IMR-90 (cell line): ENCODE data around the gene CES3. TPM values are rescaled to one million over a fixed set of nuclear protein-coding genes. Genes with fewer than 3 reads are reported as not detected.

ENCODE experiments used
- ATAC-seq: fragments of 200-7000 bp; cut with Tn5 transposase; 2 replicates; pipeline ENCODE4 v1.9.1; 2020; ENCODE audit warnings: low read depth, mild to moderate bottlenecking, moderate library complexity
- BruUV-seq: library from RNA; stranded (reverse); fragments of 400-500 nt; replicated peaks from 2 replicates; lab custom pipeline; 2021; lab: Mats Ljungman, UMichigan
- CTCF ChIA-PET: fragments of 300-600 bp; formaldehyde crosslinking; extraction: SDS; loops from one replicate; lab custom pipeline; 2021; ENCODE audit warnings: antibody characterized with exemption; lab: Yijun Ruan, JAX
- POLR2A ChIA-PET: fragments of 300-600 bp; sonication (Branson Sonifier 250); formaldehyde crosslinking; loops from one replicate; lab custom pipeline; 2022; ENCODE audit warnings: antibody characterized with exemption; ENCODE audit not compliant: unreplicated experiment; lab: Charles Lee
- DNase-seq: peaks from one replicate; pipeline ENCODE4 v3.0.0; 2013
- H2AFZ ChIP-seq: replicated peaks from 2 replicates; pipeline ENCODE3; 2013; ENCODE audit warnings: low read length, mild to moderate bottlenecking; ENCODE audit not compliant: poor library complexity
- H2AK5ac ChIP-seq: 2 replicates; pipeline ENCODE4 v1.6.1; 2013; ENCODE audit warnings: low read depth, low read length, inconsistent platforms
- H2AK9ac ChIP-seq: replicated peaks from 2 replicates; pipeline ENCODE3; 2013; ENCODE audit warnings: mild to moderate bottlenecking, low read depth, low read length, moderate library complexity; ENCODE audit not compliant: poor library complexity
- H2BK120ac ChIP-seq: 2 replicates; pipeline ENCODE4 v1.6.1; 2013; ENCODE audit warnings: low read depth, low read length, inconsistent platforms
- H2BK15ac ChIP-seq: 3 replicates; pipeline ENCODE4 v1.6.1; 2013; ENCODE audit warnings: low read depth, low read length, inconsistent platforms
- H2BK20ac ChIP-seq: 2 replicates; pipeline ENCODE4 v1.6.1; 2013; ENCODE audit warnings: low read depth, mild to moderate bottlenecking, inconsistent platforms, low read length, moderate library complexity
- H2BK5ac ChIP-seq: 2 replicates; pipeline ENCODE4 v1.6.1; 2013; ENCODE audit warnings: mild to moderate bottlenecking, low read depth, low read length, inconsistent platforms; ENCODE audit not compliant: poor library complexity, severe bottlenecking
- H3K14ac ChIP-seq: replicated peaks from 2 replicates; pipeline ENCODE4 v1.6.1; 2013; ENCODE audit warnings: low read depth, low read length, inconsistent platforms
- H3K18ac ChIP-seq: 2 replicates; pipeline ENCODE4 v1.6.1; 2013; ENCODE audit warnings: low read depth, low read length, control low read depth
- H3K23ac ChIP-seq: 2 replicates; pipeline ENCODE4 v1.6.1; 2013; ENCODE audit warnings: low read depth, low read length, inconsistent platforms
- H3K27ac ChIP-seq: 2 replicates; pipeline ENCODE4 v1.5.1; 2013; ENCODE audit warnings: mild to moderate bottlenecking, control low read depth, low read length; ENCODE audit not compliant: insufficient read depth
- H3K27me3 ChIP-seq: 2 replicates; pipeline ENCODE4 v1.6.1; 2013; ENCODE audit warnings: low read length; ENCODE audit not compliant: control insufficient read depth, insufficient read depth
- H3K36me3 ChIP-seq: 2 replicates; pipeline ENCODE4 v1.6.1; 2013; ENCODE audit warnings: low read length, mixed read lengths; ENCODE audit not compliant: control insufficient read depth, insufficient read depth
- H3K4ac ChIP-seq: 2 replicates; pipeline ENCODE4 v1.6.1; 2013; ENCODE audit warnings: low read depth, low read length, inconsistent platforms
- H3K4me1 ChIP-seq: 2 replicates; pipeline ENCODE4 v1.6.1; 2013; ENCODE audit warnings: low read length, mixed read lengths; ENCODE audit not compliant: control insufficient read depth, insufficient read depth
- H3K4me2 ChIP-seq: 2 replicates; pipeline ENCODE4 v1.6.1; 2013; ENCODE audit warnings: low read depth, mild to moderate bottlenecking, control low read depth, low read length, moderate library complexity
- H3K4me3 ChIP-seq: 2 replicates; pipeline ENCODE4 v1.5.1; 2013; ENCODE audit warnings: low read depth, mild to moderate bottlenecking, control low read depth, low read length, moderate library complexity; ENCODE audit not compliant: insufficient read depth
- H3K56ac ChIP-seq: 2 replicates; pipeline ENCODE4 v1.6.1; 2013; ENCODE audit warnings: low read length, inconsistent platforms; ENCODE audit not compliant: insufficient read depth; ENCODE audit errors: extremely low read depth
- H3K79me1 ChIP-seq, 2 experiments: 2 replicates each; pipeline ENCODE4 v1.6.1; 2013; ENCODE audit warnings: low read length in 2 of 2, inconsistent platforms in 1 of 2, low read depth in 1 of 2
- H3K9ac ChIP-seq: 2 replicates; pipeline ENCODE4 v1.6.1; 2013; ENCODE audit warnings: low read depth, low read length, control low read depth
- H3K9me1 ChIP-seq: 2 replicates; pipeline ENCODE4 v1.6.1; 2013; ENCODE audit warnings: low read length, inconsistent platforms; ENCODE audit not compliant: insufficient read depth
- H3K9me3 ChIP-seq: 2 replicates; pipeline ENCODE4 v1.6.1; 2013; ENCODE audit warnings: low read length; ENCODE audit not compliant: control insufficient read depth, insufficient read depth
- H4K20me1 ChIP-seq: 2 replicates; pipeline ENCODE4 v1.6.1; 2013; ENCODE audit warnings: low read length, inconsistent platforms; ENCODE audit not compliant: insufficient read depth
- H4K5ac ChIP-seq: 2 replicates; pipeline ENCODE4 v1.6.1; 2013; ENCODE audit warnings: mild to moderate bottlenecking, low read depth, low read length, control low read depth
- H4K8ac ChIP-seq, 2 experiments: 2 replicates each; pipeline ENCODE4 v1.6.1; 2013; ENCODE audit warnings: low read depth in 2 of 2, low read length in 2 of 2, control low read depth in 1 of 2, inconsistent platforms in 1 of 2
- H4K91ac ChIP-seq: 2 replicates; pipeline ENCODE4 v1.6.1; 2013; ENCODE audit warnings: low read depth, low read length, inconsistent platforms; ENCODE audit not compliant: insufficient read depth
- BHLHE40 ChIP-seq: fragments of 150-350 bp; IDR thresholded peaks from 2 replicates; pipeline ENCODE4 v1.6.1; 2016; ENCODE audit warnings: mild to moderate bottlenecking, low read depth, low read length
- CEBPB ChIP-seq: IDR thresholded peaks from 2 replicates; pipeline ENCODE4 v1.6.1; 2012; ENCODE audit warnings: low read depth, low read length, improper control_type of control experiment
- CHD1 ChIP-seq: IDR thresholded peaks from 2 replicates; pipeline ENCODE4 v1.6.1; 2012; ENCODE audit warnings: low read depth, low read length, improper control_type of control experiment
- FOS ChIP-seq: fragments of 150-350 bp; IDR thresholded peaks from 2 replicates; pipeline ENCODE4 v1.6.1; 2016; ENCODE audit warnings: low read depth, low read length
- MAFK ChIP-seq: IDR thresholded peaks from 2 replicates; pipeline ENCODE4 v1.6.1; 2012; ENCODE audit warnings: low read depth, low read length, improper control_type of control experiment
- MAZ ChIP-seq: IDR thresholded peaks from 2 replicates; pipeline ENCODE4 v1.6.1; 2012; ENCODE audit warnings: low read depth, mild to moderate bottlenecking, low read length, improper control_type of control experiment, moderate library complexity, borderline replicate concordance
- MXI1 ChIP-seq: IDR thresholded peaks from 2 replicates; pipeline ENCODE4 v1.6.1; 2012; ENCODE audit warnings: low read depth, mild to moderate bottlenecking, low read length, moderate library complexity, borderline replicate concordance
- NFE2L2 ChIP-seq: fragments of 150-350 bp; IDR thresholded peaks from 2 replicates; pipeline ENCODE4 v1.6.1; 2016; ENCODE audit warnings: low read depth, mild to moderate bottlenecking, low read length
- POLR2A ChIP-seq: IDR thresholded peaks from 2 replicates; pipeline ENCODE4 v1.6.1; 2012; ENCODE audit warnings: mild to moderate bottlenecking, low read depth, low read length
- RAD21 ChIP-seq: IDR thresholded peaks from 2 replicates; pipeline ENCODE4 v1.6.1; 2012; ENCODE audit warnings: low read length, improper control_type of control experiment
- RCOR1 ChIP-seq: IDR thresholded peaks from 2 replicates; pipeline ENCODE4 v1.6.1; 2012; ENCODE audit warnings: mild to moderate bottlenecking, low read length, improper control_type of control experiment; ENCODE audit not compliant: insufficient replicate concordance
- RFX5 ChIP-seq: IDR thresholded peaks from 2 replicates; pipeline ENCODE4 v1.8.0; 2012; ENCODE audit warnings: low read depth, mild to moderate bottlenecking, low read length, moderate library complexity
- SMC3 ChIP-seq: fragments of 150-350 bp; IDR thresholded peaks from 2 replicates; pipeline ENCODE4 v1.6.1; 2016; ENCODE audit warnings: low read depth, mild to moderate bottlenecking, antibody characterized with exemption, low read length, moderate library complexity
- WGBS, 2 experiments: methylation state at CpG; one replicate each; pipeline versions ENCODE4 v1.1.5 to v1.1.7; 2013; ENCODE audit warnings: missing lambda C conversion rate in 2 of 2; ENCODE audit not compliant: insufficient read length in 1 of 2; ENCODE audit errors: extremely low coverage in 2 of 2; 5-methylcytosine and 5-hydroxymethylcytosine counted together
- dilution Hi-C: fragments of 300-500 bp; cut with HindIII; formaldehyde crosslinking; loops from one replicate; pipeline ENCODE4 v1.14.3; 2018; ENCODE audit warnings: low sequenced_read_pairs; ENCODE audit not compliant: unreplicated experiment
- in situ Hi-C: fragments of 300-500 bp; cut with MboI; formaldehyde crosslinking; loops from 3 replicates; pipeline ENCODE4 v1.14.3; 2019; ENCODE audit warnings: low sequenced_read_pairs, inconsistent platforms, mixed read lengths
- intact Hi-C: fragments of 100-400 bp; cut with micrococcal nuclease; formaldehyde crosslinking; loops from 2 replicates; pipeline ENCODE4 v1.10.0; 2022
- polyA plus RNA-seq, 3 experiments: library from polyadenylated mRNA; depleted of rRNA; stranded (reverse); fragments of >200 nt; gene quantifications; 2 replicates each; pipeline ENCODE4 v1.2.3, GENCODE V29; 2012; ENCODE audit warnings: low replicate concordance in 1 of 3
- total RNA-seq: library from RNA; depleted of rRNA; stranded (reverse); fragments of >200 nt; gene quantifications from 2 replicates; pipeline ENCODE4 v1.2.3, GENCODE V29; 2012
- TF ChIP-seq, protein P1 (sequence below): conservative IDR thresholded peaks from 2 replicates; pipeline ENCODE4 v1.5.1; 2012; ENCODE audit warnings: mild to moderate bottlenecking, low read depth, low read length, improper control_type of control experiment
- TF ChIP-seq, protein P2 (sequence below): fragments of 150-350 bp; IDR thresholded peaks from 2 replicates; pipeline ENCODE4 v1.6.1; 2016; ENCODE audit warnings: low read depth, mild to moderate bottlenecking, low read length, moderate library complexity, borderline replicate concordance
- TF ChIP-seq, protein P3 (sequence below): fragments of 150-350 bp; IDR thresholded peaks from 2 replicates; pipeline ENCODE4 v1.6.1; 2017; ENCODE audit warnings: mild to moderate bottlenecking, antibody characterized with exemption, low read length, low read depth

Gene CES3
- total and polyA plus RNA-seq, 2 of the 4 experiments (the other 2 are of a cell fraction), result 0.03 TPM; not detected in 1

DNA sequence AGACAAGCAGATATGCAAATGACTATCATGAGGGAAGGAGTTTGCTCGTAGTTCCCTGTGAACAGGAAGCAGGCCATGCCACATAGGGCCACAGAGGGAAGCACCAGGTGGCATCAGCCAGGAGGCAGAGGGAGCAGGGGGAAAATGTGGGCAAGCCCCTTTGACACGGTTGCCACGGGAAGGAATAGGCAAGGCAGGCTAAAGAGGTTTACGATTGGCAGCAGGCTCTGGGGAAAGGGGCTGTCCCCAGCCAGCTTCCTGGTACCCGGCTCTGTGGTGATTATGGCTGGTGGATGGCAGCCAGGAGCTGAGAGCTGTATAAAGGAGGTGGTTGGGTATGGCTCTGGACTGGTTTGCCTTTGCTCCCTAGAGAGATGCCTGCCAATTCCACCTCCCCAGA, 848 bp downstream of the CES3 start:
- no peak overlapping the region for H3K9ac ChIP-seq
- no peak overlapping the region for H2BK20ac ChIP-seq
- no peak overlapping the region for H3K4ac ChIP-seq
- WGBS, 2 experiments, result 86% methylated on average over 2 of the region's 5 CpGs; no CpG with 5 or more reads in 1 of the 2 experiments
- dilution Hi-C loops (no loop called here), intact Hi-C loops (no loop called here), in situ Hi-C loops (loop anchor here (5.0 to 10.0 kb wide), 2 partner anchors 195 to 493 kb away; partner anchors contain the start of genes FBXL8 and TRADD)
- no peak overlapping the region for H3K56ac ChIP-seq
- ChIA-PET CTCF (interaction anchor here (0.6 kb wide), 1 partner anchor 299 kb away, joined by 3 read pairs; no protein-coding TSS in a partner anchor), POLR2A (no interaction called here)
- H4K20me1 ChIP-seq, result no peaks in the 10 kb centered on the region
- TF ChIP-seq SMC3 (no peak), CHD1 (no peak), MAZ (no peak), MAFK (no peak), RCOR1 (no peak), NFE2L2 (no peak), CEBPB (no peak), MXI1 (no peak), RFX5 (no peak), BHLHE40 (no peak), FOS (no peak), RAD21 (no peak), POLR2A (no peak)
- TF ChIP-seq, protein P1, sequence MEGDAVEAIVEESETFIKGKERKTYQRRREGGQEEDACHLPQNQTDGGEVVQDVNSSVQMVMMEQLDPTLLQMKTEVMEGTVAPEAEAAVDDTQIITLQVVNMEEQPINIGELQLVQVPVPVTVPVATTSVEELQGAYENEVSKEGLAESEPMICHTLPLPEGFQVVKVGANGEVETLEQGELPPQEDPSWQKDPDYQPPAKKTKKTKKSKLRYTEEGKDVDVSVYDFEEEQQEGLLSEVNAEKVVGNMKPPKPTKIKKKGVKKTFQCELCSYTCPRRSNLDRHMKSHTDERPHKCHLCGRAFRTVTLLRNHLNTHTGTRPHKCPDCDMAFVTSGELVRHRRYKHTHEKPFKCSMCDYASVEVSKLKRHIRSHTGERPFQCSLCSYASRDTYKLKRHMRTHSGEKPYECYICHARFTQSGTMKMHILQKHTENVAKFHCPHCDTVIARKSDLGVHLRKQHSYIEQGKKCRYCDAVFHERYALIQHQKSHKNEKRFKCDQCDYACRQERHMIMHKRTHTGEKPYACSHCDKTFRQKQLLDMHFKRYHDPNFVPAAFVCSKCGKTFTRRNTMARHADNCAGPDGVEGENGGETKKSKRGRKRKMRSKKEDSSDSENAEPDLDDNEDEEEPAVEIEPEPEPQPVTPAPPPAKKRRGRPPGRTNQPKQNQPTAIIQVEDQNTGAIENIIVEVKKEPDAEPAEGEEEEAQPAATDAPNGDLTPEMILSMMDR, result no peak
- TF ChIP-seq, protein P2, sequence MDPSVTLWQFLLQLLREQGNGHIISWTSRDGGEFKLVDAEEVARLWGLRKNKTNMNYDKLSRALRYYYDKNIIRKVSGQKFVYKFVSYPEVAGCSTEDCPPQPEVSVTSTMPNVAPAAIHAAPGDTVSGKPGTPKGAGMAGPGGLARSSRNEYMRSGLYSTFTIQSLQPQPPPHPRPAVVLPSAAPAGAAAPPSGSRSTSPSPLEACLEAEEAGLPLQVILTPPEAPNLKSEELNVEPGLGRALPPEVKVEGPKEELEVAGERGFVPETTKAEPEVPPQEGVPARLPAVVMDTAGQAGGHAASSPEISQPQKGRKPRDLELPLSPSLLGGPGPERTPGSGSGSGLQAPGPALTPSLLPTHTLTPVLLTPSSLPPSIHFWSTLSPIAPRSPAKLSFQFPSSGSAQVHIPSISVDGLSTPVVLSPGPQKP, result no peak
- TF ChIP-seq, protein P3, sequence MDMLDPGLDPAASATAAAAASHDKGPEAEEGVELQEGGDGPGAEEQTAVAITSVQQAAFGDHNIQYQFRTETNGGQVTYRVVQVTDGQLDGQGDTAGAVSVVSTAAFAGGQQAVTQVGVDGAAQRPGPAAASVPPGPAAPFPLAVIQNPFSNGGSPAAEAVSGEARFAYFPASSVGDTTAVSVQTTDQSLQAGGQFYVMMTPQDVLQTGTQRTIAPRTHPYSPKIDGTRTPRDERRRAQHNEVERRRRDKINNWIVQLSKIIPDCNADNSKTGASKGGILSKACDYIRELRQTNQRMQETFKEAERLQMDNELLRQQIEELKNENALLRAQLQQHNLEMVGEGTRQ, result no peak
- no peaks in the 10 kb centered on the region for H3K4me1 ChIP-seq
- DNase-seq, result no peak
- H4K5ac ChIP-seq, result no peak overlapping the region
- no peak overlapping the region for H3K27ac ChIP-seq
- H3K36me3 ChIP-seq, result no peaks in the 10 kb centered on the region
- no peaks in the 10 kb centered on the region for H3K79me1 ChIP-seq
- H4K91ac ChIP-seq, result no peak overlapping the region
- peaks cover 3% of the 10 kb centered on the region; the same call in 1 of the 2 replicates for H3K9me1 ChIP-seq
- no peak overlapping the region for H2AK5ac ChIP-seq
- no peak overlapping the region for H3K4me3 ChIP-seq
- ATAC-seq, result no peak
- no peak overlapping the region for H3K14ac ChIP-seq
- H3K9me3 ChIP-seq, result no peaks in the 10 kb centered on the region
- H3K27me3 ChIP-seq, result peaks cover 42% of the 10 kb centered on the region
- peak overlapping the region; percentile 33 for H2AFZ ChIP-seq
- H3K4me2 ChIP-seq, result no peak overlapping the region
- no TSS peak for BruUV-seq
- H2BK5ac ChIP-seq, result no peak overlapping the region
- H3K23ac ChIP-seq, result no peak overlapping the region
- H2BK120ac ChIP-seq, result no peak overlapping the region
- no peak overlapping the region for H3K18ac ChIP-seq
- no peak overlapping the region for H2AK9ac ChIP-seq
- no peak overlapping the region for H2BK15ac ChIP-seq
- no peak overlapping the region for H4K8ac ChIP-seq
